GM18868 (cell line): ENCODE data around the gene CKM.
"Not testable (repeated sequence)": the region's sequence is repeated elsewhere in the genome, so short reads cannot be mapped to it uniquely, and the experiment has no call there.

Experiments used
- ATAC-seq: cut with Tn5 transposase; IDR thresholded peaks from one replicate; pipeline ENCODE4 v1.9.1; 2021; ENCODE audit warnings: mild to moderate bottlenecking, moderate library complexity; ENCODE audit not compliant: unreplicated experiment

CKM gene

DNA sequence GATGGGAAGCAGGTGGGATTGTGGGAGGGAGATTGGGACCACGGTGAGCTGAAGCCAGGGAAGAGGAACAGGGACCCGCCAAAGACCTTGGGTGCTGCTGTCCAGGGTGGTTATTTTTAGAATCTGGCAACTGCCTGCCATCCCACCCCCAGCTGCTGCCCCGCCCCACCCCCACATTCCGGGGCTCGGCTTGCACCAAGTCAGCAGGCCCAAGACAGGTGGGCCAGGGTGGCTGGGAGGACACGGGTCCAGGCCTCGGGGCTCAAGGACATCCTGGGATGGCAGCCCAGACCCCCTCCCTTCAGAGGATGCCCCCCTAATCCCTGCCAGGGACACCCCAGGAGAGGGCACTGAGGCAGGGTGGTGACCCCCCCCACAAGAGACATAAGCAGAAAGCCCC is 827 bp downstream of the CKM start:
- no peak for ATAC-seq

- ATAC-seq, result no peak
These were observed 1.5 kb downstream of the CKM start for GRCh38 chr19:45320997-45321775.

DNA sequence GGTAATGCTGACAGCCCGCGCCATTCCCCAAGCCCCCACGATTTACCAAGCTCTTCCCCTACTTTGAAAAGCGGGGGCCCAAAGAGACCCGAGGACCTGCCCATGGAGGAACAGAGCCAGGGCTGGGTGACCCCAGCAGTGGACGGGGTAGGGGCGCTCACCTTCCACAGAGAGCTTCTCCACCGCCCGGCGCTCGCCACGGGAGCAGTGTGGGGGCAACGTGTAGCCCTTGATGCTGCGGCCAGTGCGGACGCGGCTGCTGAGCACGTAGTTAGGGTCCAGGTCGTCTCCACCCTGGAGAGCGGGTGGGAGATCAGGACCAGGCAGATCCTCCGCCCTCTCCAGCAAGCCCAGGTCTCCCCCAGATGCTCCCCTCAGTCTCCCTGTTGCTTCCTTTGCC is 7.4 kb downstream of the CKM start:
- ATAC-seq, result no peak

- ATAC-seq, result no peak
These were observed 7.9 kb downstream of the CKM start for GRCh38 chr19:45314708-45315245.

DNA sequence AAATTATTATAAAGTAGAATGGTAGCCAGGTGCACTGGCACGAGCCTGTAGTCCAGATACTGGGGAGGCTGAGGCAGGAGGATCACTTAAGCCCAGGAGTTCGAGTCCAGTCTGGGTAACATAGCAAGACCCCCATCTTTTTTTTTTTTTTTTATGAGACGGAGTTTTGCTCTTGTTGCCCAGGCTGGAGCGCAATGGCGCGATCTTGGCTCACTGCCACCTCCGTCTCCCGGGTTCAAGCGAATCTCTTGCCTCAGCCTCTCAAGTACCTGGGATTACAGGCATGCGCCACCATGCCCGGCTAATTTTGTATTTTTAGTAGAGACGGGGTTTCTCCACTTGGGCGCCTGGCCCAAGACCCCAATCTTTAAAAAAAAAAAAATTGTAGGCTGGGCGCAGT is 10.4 kb downstream of the CKM start:
- ATAC-seq, result not testable (repeated sequence)

- ATAC-seq, result no peak
These were observed 11.1 kb downstream of the CKM start for GRCh38 chr19:45311621-45312020.

- not testable (repeated sequence) for ATAC-seq
These were observed 13.4 kb downstream of the CKM start for GRCh38 chr19:45309322-45309721.

DNA sequence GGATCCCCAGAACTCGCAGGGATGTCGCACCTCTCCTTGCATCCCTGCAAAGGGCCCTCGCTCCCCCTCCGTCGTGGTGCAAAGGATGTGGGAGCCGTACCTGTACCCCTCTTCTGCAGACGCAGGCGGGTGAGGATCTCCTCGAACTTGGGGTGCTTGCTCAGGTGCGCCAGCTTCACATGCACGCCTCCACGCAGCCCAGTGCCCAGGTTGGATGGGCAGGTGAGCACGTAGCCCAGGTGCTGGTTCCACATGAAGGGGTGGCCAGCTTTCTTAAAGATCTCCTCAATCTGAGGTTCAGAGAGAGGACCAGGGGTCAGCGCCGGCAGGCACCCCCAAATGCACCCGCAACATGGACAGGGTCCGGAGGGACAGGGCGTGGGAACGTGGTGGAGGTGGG is 15.3 kb downstream of the CKM start:
- ATAC-seq, result no peak

- ATAC-seq, result no peak
These were observed 16.1 kb downstream of the CKM start for GRCh38 chr19:45306518-45307027.

DNA sequence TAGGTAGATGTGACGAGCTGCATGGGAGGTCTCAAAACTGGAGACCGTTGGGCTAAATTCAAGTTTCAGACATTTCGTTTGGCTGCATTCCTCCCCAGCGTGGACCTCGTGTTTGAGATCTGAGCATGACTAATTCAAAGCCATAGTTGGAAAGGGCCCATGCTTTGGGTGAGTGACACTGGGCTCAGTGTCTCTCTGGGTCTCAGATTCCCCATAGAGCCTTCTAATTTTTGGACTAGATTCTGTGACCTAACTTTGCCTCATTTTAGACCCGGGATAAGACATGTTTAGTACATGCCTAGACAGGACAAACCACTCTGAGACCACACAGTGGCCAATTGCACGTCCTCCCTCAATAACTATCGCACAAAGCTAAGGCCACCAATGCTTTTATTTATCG is 16.6 kb downstream of the CKM start:
- ATAC-seq, result no peak

DNA sequence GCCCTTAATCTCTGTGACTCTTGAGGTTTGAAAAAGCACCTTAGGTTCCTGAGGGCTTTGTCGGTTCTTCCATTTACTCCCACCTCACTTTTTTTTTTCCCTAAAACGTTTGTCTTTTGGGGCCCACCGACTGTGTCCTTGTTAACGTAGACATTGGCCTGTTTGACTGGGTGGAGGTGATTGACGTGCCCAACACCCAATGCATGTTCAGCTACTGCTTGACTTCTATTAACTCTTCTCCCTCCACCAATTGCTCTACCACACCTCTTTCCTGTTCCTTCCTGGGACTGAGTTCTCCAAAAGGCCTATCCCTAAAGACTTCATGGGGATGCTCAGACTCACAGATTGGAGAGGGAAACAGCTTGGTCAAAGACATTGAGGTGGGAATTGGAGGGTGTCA is 17.3 kb downstream of the CKM start:
- ATAC-seq, result no peak

- no peak for ATAC-seq
These were observed 17.7 kb downstream of the CKM start for GRCh38 chr19:45305007-45305406.

- ATAC-seq, result no peak
These were observed 18.3 kb downstream of the CKM start for GRCh38 chr19:45304141-45304926.

GRCh38 chr19:45303269-45304060 is 19.2 kb downstream of the CKM start:
- no peak for ATAC-seq

DNA sequence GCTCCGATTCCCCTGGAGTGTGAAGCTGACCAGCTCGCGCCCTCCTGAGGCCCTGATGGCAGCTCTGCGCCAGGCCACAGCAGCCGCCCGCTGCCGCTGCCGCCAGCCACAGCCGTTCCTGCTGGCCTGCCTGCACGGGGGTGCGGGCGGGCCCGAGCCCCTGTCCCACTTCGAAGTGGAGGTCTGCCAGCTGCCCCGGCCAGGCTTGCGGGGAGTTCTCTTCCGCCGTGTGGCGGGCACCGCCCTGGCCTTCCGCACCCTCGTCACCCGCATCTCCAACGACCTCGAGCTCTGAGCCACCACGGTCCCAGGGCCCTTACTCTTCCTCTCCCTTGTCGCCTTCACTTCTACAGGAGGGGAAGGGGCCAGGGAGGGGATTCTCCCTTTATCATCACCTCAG is 20.3 kb downstream of the CKM start:
- no peak for ATAC-seq

DNA sequence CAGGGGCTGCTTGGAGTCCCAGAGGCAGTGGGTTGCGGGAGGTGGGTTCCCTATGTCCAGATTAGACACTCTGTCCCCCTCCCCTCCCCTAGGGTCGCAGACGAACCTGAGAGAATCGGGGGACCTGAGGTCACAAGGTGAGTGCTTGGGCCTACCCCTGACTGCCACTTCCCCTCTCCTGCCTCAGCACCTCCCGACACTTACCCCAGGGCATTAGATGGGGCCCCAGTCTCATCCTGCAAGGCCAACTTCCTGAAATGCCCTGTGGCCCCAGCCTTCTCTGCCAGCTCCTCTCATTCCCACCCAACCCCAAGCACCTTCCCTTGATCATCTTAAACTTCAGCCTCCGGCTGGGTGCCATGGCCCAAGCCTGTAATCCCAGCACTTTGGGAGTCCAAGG is 23.0 kb downstream of the CKM start:
- ATAC-seq, result no peak

GRCh38 chr19:45298264-45298663 is 24.4 kb downstream of the CKM start:
- ATAC-seq, result no peak

- no peak for ATAC-seq
These were observed 25.0 kb downstream of the CKM start for GRCh38 chr19:45297674-45298073.

GRCh38 chr19:45296355-45296754 is 26.3 kb downstream of the CKM start:
- no peak for ATAC-seq

- no peak for ATAC-seq
These were observed 26.8 kb downstream of the CKM start for GRCh38 chr19:45295873-45296272.
